Testis (tissue), 2 donors: ENCODE data around the gene RASAL3.

Experiments
- CTCF ChIP-seq, 3 experiments: fragments of 450-650 bp in 2 of 3; fragments of 200-600 bp in 1 of 3; sonication (generic) in 1 of 3; IDR thresholded peaks; one replicate each; pipeline ENCODE4 v1.5.1; 2016 to 2019; ENCODE audit warnings: antibody characterized with exemption in 3 of 3, mild to moderate bottlenecking in 2 of 3, moderate library complexity in 1 of 3
- POLR2A ChIP-seq: fragments of 450-650 bp; IDR thresholded peaks from one replicate; pipeline ENCODE4 v1.6.1; 2017; ENCODE audit warnings: antibody characterized with exemption, mild to moderate bottlenecking, moderate library complexity

DNA sequence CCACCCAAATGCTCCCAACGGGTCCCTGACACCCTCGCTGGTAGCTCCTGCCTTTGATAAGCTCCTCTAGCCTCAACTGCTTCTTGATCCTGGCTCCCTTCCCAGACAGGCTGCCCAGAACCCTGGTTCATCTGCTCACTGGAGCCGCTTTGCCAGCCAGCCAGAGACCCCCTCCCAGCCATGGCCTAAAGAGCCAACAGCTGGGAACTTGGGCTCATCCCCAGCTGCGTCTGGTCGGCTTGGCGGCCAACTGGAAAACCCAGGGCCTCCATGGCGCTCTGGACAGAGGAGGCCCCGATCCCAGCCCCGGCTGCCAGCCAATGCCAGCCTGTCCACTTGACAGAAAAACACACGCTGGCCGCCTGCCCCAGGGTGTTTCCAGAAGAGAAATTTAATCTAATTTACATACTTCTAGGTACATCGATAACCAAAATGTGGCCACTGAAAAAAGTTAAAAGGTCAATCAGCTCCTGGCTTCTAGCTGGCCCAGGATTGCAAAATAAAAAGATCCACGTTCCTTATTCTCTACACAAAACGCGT is 42.6 kb downstream of the RASAL3 start:
- no peak for TF ChIP-seq CTCF (IDR thresholded peaks at IDR 0.05)
- TF ChIP-seq POLR2A, result no peak
